ENCODE data around the gene TRPC4AP.

DNA sequence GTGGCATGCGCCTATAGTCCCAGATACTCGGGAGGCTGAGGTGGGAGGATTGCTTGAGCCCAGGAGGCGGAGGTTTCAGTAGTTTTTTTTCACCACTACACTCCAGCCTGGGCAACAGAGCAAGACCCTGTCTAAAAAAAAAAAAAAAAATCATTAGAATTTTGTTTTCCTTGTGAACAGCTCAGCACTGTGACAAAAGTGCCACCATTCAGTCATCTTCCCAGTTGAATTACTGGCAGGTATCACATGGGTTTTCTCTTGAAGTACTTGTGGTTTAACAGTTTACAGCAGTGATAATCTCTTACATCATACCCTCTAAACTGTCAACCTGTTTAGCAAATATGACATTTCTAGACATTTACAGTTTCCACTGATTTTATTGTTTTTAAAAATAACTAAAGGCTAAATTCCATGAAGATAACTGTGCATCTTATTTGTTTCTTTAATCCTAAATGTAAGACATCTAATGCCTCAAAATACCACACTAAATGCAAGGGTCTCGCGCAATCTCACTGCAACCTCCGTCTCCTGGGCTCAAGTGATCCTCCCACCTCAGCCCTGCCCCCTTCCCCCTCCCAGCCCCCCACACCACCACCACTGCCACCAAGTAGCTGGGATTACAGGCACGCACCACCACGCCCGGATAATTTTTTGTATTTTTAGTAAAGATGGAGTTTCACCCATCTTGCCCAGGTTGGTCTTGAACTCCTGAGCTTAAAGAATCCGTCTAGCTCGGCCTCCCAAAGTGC, 7.0 kb downstream of the TRPC4AP start:
- no peak for TF ChIP-seq YY1 (IDR thresholded peaks at IDR 0.05; ENCODE audit: insufficient read depth, insufficient read length)
- TF ChIP-seq ZNF274 (IDR thresholded peaks at IDR 0.05; ENCODE audit: low read depth, low read length): no peak
- TF ChIP-seq SUZ12 (IDR thresholded peaks at IDR 0.05; ENCODE audit: extremely low read depth, insufficient read depth, insufficient read length): no peak

All from NT2/D1 (cell line).